Fibroblast of villous mesenchyme (primary cell): ENCODE results near the gene TMEM106C. TPM values are rescaled to one million over a fixed set of nuclear protein-coding genes. Genes with fewer than 3 reads are reported as not detected.

Source experiments
- DNase-seq: peaks from one replicate; pipeline ENCODE4 v3.0.0-alpha.2; 2010; ENCODE audit warnings: low read depth
- H3K4me3 ChIP-seq: 2 replicates; pipeline ENCODE4 v1.5.1; 2011; ENCODE audit warnings: low read depth, mild to moderate bottlenecking, low read length
- CTCF ChIP-seq: IDR thresholded peaks from 2 replicates; pipeline ENCODE4 v1.5.1; 2012; ENCODE audit warnings: low read depth, mild to moderate bottlenecking, low read length; ENCODE audit not compliant: insufficient read depth
- total RNA-seq: library from RNA; depleted of rRNA; stranded (reverse); fragments of >200 nt; gene quantifications from 2 replicates; pipeline ENCODE4 v1.2.3, GENCODE V29; 2012

The TMEM106C gene
- total RNA-seq, 1 donor, result 100 TPM

- DNase-seq, result no peak
Measured at GRCh38 chr12:47942614-47943225, 20.7 kb upstream of the TMEM106C start.

GRCh38 chr12:47943623-47944340 lies 19.6 kb upstream of the TMEM106C start:
- H3K4me3 ChIP-seq, result no peak overlapping the region
- no peak for TF ChIP-seq CTCF
- DNase-seq, result no peak

More at GRCh38 chr12:47942614-47943225, 20.7 kb upstream of the TMEM106C start:
- no peak for TF ChIP-seq CTCF
- no peak overlapping the region for H3K4me3 ChIP-seq

GRCh38 chr12:47944685-47945340 lies 18.6 kb upstream of the TMEM106C start:
- DNase-seq, result no peak
- H3K4me3 ChIP-seq, result no peak overlapping the region
- no peak for TF ChIP-seq CTCF

- DNase-seq, result no peak
Measured at GRCh38 chr12:47945341-47945728, 18.1 kb upstream of the TMEM106C start.

GRCh38 chr12:47946413-47947323 lies 16.7 kb upstream of the TMEM106C start:
- TF ChIP-seq CTCF, result no peak
- H3K4me3 ChIP-seq, result no peak overlapping the region
- no peak for DNase-seq

More at GRCh38 chr12:47945341-47945728, 18.1 kb upstream of the TMEM106C start:
- no peak overlapping the region for H3K4me3 ChIP-seq
- TF ChIP-seq CTCF, result no peak

- H3K4me3 ChIP-seq, result no peak overlapping the region
- no peak for TF ChIP-seq CTCF
- DNase-seq, result peak; percentile 30
Measured at GRCh38 chr12:47947341-47947740, 16.1 kb upstream of the TMEM106C start.
